PC-9 (cell line): Measurements from ENCODE around the gene PRKCH. TPM values are rescaled to one million over a fixed set of nuclear protein-coding genes. Genes with fewer than 3 reads are reported as not detected.

Experiments
- BruUV-seq: library from RNA; stranded (reverse); fragments of 400-500 nt; replicated peaks from 2 replicates; lab custom pipeline; 2021; lab: Mats Ljungman, UMichigan
- CTCF ChIA-PET: fragments of 300-600 bp; sonication (Branson Sonifier 250); formaldehyde crosslinking; loops from one replicate; lab custom pipeline; 2022; ENCODE audit warnings: antibody characterized with exemption; lab: Charles Lee
- POLR2A ChIA-PET: fragments of 300-600 bp; sonication (Branson Sonifier 250); formaldehyde crosslinking; loops from one replicate; lab custom pipeline; 2022; ENCODE audit warnings: antibody characterized with exemption; ENCODE audit not compliant: unreplicated experiment; lab: Charles Lee
- DNase-seq, 2 experiments: peaks; one replicate each; pipeline versions ENCODE4 v3.0.0 to v3.0.0-alpha.2; 2015 to 2022; ENCODE audit warnings: mixed read lengths in 1 of 2
- H2AFZ ChIP-seq: fragments of 200-600 bp; sonication (generic); 2 replicates; pipeline ENCODE4 v1.8.1; 2017; ENCODE audit warnings: antibody characterized with exemption
- H3F3A ChIP-seq: fragments of 200-600 bp; sonication (generic); 2 replicates; pipeline ENCODE4 v1.8.1; 2017; ENCODE audit warnings: antibody characterized with exemption, mild to moderate bottlenecking, low read depth; ENCODE audit not compliant: insufficient read depth
- H3K27ac ChIP-seq: fragments of 200-600 bp; sonication (generic); 2 replicates; pipeline ENCODE4 v1.6.1; 2016; ENCODE audit warnings: mixed run types
- H3K27me3 ChIP-seq: fragments of 200-600 bp; sonication (generic); 2 replicates; pipeline ENCODE4 v1.6.1; 2016; ENCODE audit warnings: low read depth, mixed run types; ENCODE audit not compliant: insufficient read depth
- H3K36me3 ChIP-seq: fragments of 200-600 bp; sonication (generic); 2 replicates; pipeline ENCODE4 v1.6.1; 2016; ENCODE audit warnings: low read depth, mixed run types
- H3K4me1 ChIP-seq: fragments of 200-600 bp; sonication (generic); replicated peaks from 2 replicates; pipeline ENCODE4 v1.6.1; 2016; ENCODE audit warnings: mixed run types; ENCODE audit not compliant: insufficient read depth
- H3K4me2 ChIP-seq: fragments of 200-600 bp; sonication (generic); 2 replicates; pipeline ENCODE4 v1.6.1; 2017; ENCODE audit warnings: mixed run types
- H3K4me3 ChIP-seq: fragments of 200-600 bp; sonication (generic); 2 replicates; pipeline ENCODE4 v1.6.1; 2016; ENCODE audit warnings: mixed run types
- H3K79me2 ChIP-seq: fragments of 200-600 bp; sonication (generic); 2 replicates; pipeline ENCODE4 v1.6.1; 2017; ENCODE audit warnings: low read depth, mixed run types
- H3K9me2 ChIP-seq: fragments of 200-600 bp; sonication (generic); 2 replicates; pipeline ENCODE4 v1.8.1; 2017; ENCODE audit warnings: mild to moderate bottlenecking; ENCODE audit not compliant: insufficient read depth
- H3K9me3 ChIP-seq: fragments of 200-600 bp; sonication (generic); 2 replicates; pipeline ENCODE4 v1.8.1; 2016; ENCODE audit warnings: low read depth; ENCODE audit not compliant: insufficient read depth
- H4K20me1 ChIP-seq: fragments of 200-600 bp; sonication (generic); 2 replicates; pipeline ENCODE4 v1.8.1; 2017; ENCODE audit not compliant: insufficient read depth
- EZH2 ChIP-seq: fragments of 200-600 bp; sonication (generic); IDR thresholded peaks from 2 replicates; pipeline ENCODE4 v1.8.0; 2017; ENCODE audit warnings: antibody characterized with exemption, low read depth
- intact Hi-C: fragments of 100-400 bp; cut with micrococcal nuclease; formaldehyde crosslinking; loops from one replicate; pipeline ENCODE4 v1.10.0; 2022; ENCODE audit not compliant: unreplicated experiment
- total RNA-seq: library from RNA; stranded (reverse); gene quantifications from 2 replicates; pipeline ENCODE4 v1.2.3, GENCODE V29; 2021
- TF ChIP-seq, protein P1 (sequence below): fragments of 200-600 bp; sonication (generic); conservative IDR thresholded peaks from 2 replicates; pipeline ENCODE4 v1.6.1; 2017; ENCODE audit warnings: mixed run types, antibody characterized with exemption, mild to moderate bottlenecking, moderate library complexity

Gene PRKCH
- total RNA-seq, 1 experiment from 2014 or later: 32.4 TPM

GRCh38 chr14:61547186-61548069 lies 226.0 kb downstream of the PRKCH start:
- H3K79me2 ChIP-seq: no peaks in the 10 kb centered on the region
- H3K4me1 ChIP-seq: peaks cover 37% of the 10 kb centered on the region
- H3K27ac ChIP-seq: peak overlapping the region; percentile 85
- H3F3A ChIP-seq: peaks cover 36% of the 10 kb centered on the region
- H3K27me3 ChIP-seq: no peaks in the 10 kb centered on the region
- ChIA-PET POLR2A (interaction anchor here (0.6 to 0.7 kb wide), 2 partner anchors 48 to 76 kb away, joined by 3 to 4 read pairs; no protein-coding TSS in a partner anchor), CTCF (interaction anchor here (0.5 to 2.1 kb wide), 8 partner anchors 16 to 215 kb away, joined by 3 to 5 read pairs (median 3); partner anchors contain the start of gene SNAPC1)
- peak; percentile 67 to 85 for DNase-seq
- no peaks in the 10 kb centered on the region for H3K9me3 ChIP-seq
- no peaks in the 10 kb centered on the region for H4K20me1 ChIP-seq
- no peak for TF ChIP-seq EZH2
- TF ChIP-seq, protein P1, sequence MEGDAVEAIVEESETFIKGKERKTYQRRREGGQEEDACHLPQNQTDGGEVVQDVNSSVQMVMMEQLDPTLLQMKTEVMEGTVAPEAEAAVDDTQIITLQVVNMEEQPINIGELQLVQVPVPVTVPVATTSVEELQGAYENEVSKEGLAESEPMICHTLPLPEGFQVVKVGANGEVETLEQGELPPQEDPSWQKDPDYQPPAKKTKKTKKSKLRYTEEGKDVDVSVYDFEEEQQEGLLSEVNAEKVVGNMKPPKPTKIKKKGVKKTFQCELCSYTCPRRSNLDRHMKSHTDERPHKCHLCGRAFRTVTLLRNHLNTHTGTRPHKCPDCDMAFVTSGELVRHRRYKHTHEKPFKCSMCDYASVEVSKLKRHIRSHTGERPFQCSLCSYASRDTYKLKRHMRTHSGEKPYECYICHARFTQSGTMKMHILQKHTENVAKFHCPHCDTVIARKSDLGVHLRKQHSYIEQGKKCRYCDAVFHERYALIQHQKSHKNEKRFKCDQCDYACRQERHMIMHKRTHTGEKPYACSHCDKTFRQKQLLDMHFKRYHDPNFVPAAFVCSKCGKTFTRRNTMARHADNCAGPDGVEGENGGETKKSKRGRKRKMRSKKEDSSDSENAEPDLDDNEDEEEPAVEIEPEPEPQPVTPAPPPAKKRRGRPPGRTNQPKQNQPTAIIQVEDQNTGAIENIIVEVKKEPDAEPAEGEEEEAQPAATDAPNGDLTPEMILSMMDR: no peak
- intact Hi-C loops: loop anchor here (1.0 kb wide), 3 partner anchors 10 to 33 kb away; no protein-coding TSS in a partner anchor
- peak overlapping the region; percentile 62 for H3K4me2 ChIP-seq
- H3K36me3 ChIP-seq: peaks cover 25% of the 10 kb centered on the region
- H2AFZ ChIP-seq: no peak overlapping the region
- no peak overlapping the region for H3K4me3 ChIP-seq
- H3K9me2 ChIP-seq: no peaks in the 10 kb centered on the region
- TSS peak; percentile 57 for BruUV-seq

DNA sequence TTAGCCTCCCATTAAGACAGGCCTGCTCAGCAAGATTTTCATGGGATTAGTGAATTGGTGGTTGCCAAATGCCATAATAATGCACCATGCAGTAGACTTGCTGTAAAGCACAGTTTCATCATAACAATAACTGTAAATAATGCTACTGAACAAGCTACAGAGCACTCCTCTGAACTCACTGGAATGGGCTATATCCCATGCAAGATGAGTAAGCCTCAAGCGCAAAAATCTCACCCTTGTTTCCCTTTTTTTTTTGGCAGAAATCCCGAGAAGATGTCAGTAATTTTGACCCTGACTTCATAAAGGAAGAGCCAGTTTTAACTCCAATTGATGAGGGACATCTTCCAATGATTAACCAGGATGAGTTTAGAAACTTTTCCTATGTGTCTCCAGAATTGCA lies 228.0 kb downstream of the PRKCH start:
- Histone ChIP-seq H3F3A (peaks cover 53% of the 10 kb centered on the region), H3K4me2 (no peak overlapping the region), H2AFZ (no peak overlapping the region), H3K36me3 (peaks cover 25% of the 10 kb centered on the region), H3K4me3 (no peak overlapping the region), H3K27ac (no peak overlapping the region), H3K79me2 (no peaks in the 10 kb centered on the region), H3K27me3 (no peaks in the 10 kb centered on the region), H3K9me3 (no peaks in the 10 kb centered on the region), H3K4me1 (peaks cover 55% of the 10 kb centered on the region), H4K20me1 (no peaks in the 10 kb centered on the region), H3K9me2 (no peaks in the 10 kb centered on the region)
- no TSS peak for BruUV-seq
- ChIA-PET CTCF (no interaction called here), POLR2A (no interaction called here)
- TF ChIP-seq, protein P1: no peak
- no peak for TF ChIP-seq EZH2
- no peak for DNase-seq
- intact Hi-C loops: no loop called here

DNA sequence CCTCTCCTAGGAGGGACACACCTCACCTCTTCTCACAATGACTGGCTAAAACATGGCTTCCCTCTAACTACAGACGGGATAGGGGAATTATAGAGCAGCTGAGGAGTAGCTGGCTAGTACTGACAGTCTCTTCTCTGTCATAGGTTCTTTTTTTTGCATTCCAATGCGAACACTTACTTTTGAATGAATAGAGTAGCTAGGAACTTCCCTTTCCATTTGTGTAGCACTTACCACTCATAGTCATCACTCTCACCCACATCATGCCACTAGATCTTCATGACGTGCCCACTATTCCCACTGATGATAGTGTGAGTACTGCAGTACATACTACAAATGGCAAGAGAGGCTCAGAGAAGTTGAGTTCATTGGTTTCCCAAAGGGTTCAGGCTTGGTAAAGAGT lies 230.0 kb downstream of the PRKCH start:
- no TSS peak for BruUV-seq
- Histone ChIP-seq H3K4me3 (no peak overlapping the region), H3K4me2 (no peak overlapping the region), H3K36me3 (peaks cover 25% of the 10 kb centered on the region), H3K4me1 (peaks cover 69% of the 10 kb centered on the region), H3K79me2 (no peaks in the 10 kb centered on the region; the same call in 1 of the 2 replicates), H3K27ac (peak overlapping the region; percentile 97; the same call in 1 of the 2 replicates), H3K27me3 (no peaks in the 10 kb centered on the region), H4K20me1 (no peaks in the 10 kb centered on the region), H2AFZ (no peak overlapping the region), H3F3A (peaks cover 65% of the 10 kb centered on the region), H3K9me2 (no peaks in the 10 kb centered on the region), H3K9me3 (no peaks in the 10 kb centered on the region)
- ChIA-PET POLR2A (interaction anchor here (0.6 kb wide), 1 partner anchor 211 kb away, joined by 11 read pairs; the partner anchor contains the start of gene SNAPC1), CTCF (no interaction called here)
- DNase-seq: peak in 1 of 2 experiments; percentile 34
- intact Hi-C loops: no loop called here
- no peak for TF ChIP-seq EZH2
